Ovary (tissue), 9 donors: ENCODE measurements around the gene LYPLAL1. TPM values are rescaled to one million over a fixed set of nuclear protein-coding genes. Genes with fewer than 3 reads are reported as not detected.
"Not testable (repeated sequence)": the region's sequence is repeated elsewhere in the genome, so short reads cannot be mapped to it uniquely, and the experiment has no call there.

ENCODE experiments used
- DNase-seq, 5 donors: peaks; one replicate each; pipeline ENCODE4 v3.0.0-alpha.2; 2019 to 2020
- H3K27ac ChIP-seq, 2 donors: fragments of 200-600 bp; one replicate each; pipeline versions ENCODE4 v1.5.1 to v1.8.0; 2019 to 2022
- H3K27me3 ChIP-seq: fragments of 200-600 bp; one replicate; pipeline ENCODE4 v1.8.0; 2022
- H3K36me3 ChIP-seq: fragments of 200-600 bp; sonication (generic); one replicate; pipeline ENCODE4 v1.5.1; 2019
- H3K4me1 ChIP-seq: one replicate; pipeline ENCODE4 v1.8.1; 2013; ENCODE audit warnings: mild to moderate bottlenecking, moderate library complexity; ENCODE audit not compliant: insufficient read depth
- H3K4me3 ChIP-seq: fragments of 200-600 bp; sonication (generic); one replicate; pipeline ENCODE4 v1.5.1; 2017
- H3K9me3 ChIP-seq, 2 donors: fragments of 200-600 bp in 1 of 2; sonication (generic) in 1 of 2; one replicate each; pipeline versions ENCODE4 v1.5.1 to v1.8.1; 2013 to 2019; ENCODE audit warnings: mild to moderate bottlenecking in 1 of 2, moderate library complexity in 1 of 2
- EP300 ChIP-seq: sonication (generic); formaldehyde crosslinking; IDR thresholded peaks from one replicate; pipeline ENCODE4 v1.6.1; 2017; ENCODE audit warnings: antibody characterized with exemption
- POLR2A ChIP-seq: fragments of 450-650 bp; IDR thresholded peaks from one replicate; pipeline ENCODE4 v1.6.1; 2017; ENCODE audit warnings: antibody characterized with exemption, mild to moderate bottlenecking, moderate library complexity
- WGBS, 3 donors: extraction: QIAGEN DNeasy Blood & Tissue Kit in 1 of 3; methylation state at CpG; one replicate each; pipeline versions ENCODE4 v1.1.5 to v1.1.7; 2013 to 2017; 5-methylcytosine and 5-hydroxymethylcytosine counted together
- intact Hi-C, 4 donors: fragments of 100-400 bp; cut with DNase I; formaldehyde crosslinking; loops; one replicate each; pipeline versions ENCODE4 v1.11.0 to v1.15.1; 2022 to 2023
- polyA plus RNA-seq, 2 donors: library from polyadenylated mRNA; stranded (reverse); fragments of 200-250 nt in 1 of 2; fragments of 350-450 nt in 1 of 2; fragmentation: Illumina TruSeq in 1 of 2; extraction: RNeasy Lipid Tissue Mini Kit (QIAGEN cat#74804) in 1 of 2; gene quantifications; one replicate each; pipeline ENCODE4 v1.2.3, GENCODE V29; 2013 to 2014
- total RNA-seq, 7 donors: library from RNA; depleted of rRNA in 2 of 7; stranded (reverse); fragments of >200 nt in 2 of 7; fragmentation: NEBNext Ultra II Directional in 3 of 7; extraction: Animal tissue kit (Norgen Biotek cat#: 25700) in 3 of 7; gene quantifications; one replicate each; pipeline versions ENCODE4 v1.1.0 to v1.2.4, GENCODE V29; 2016 to 2023
- TF ChIP-seq, protein P1 (sequence below), 3 donors: fragments of 450-650 bp in 2 of 3; fragments of 200-600 bp in 1 of 3; IDR thresholded peaks; one replicate each; pipeline versions ENCODE4 v1.5.1 to v1.8.0; 2016 to 2022; ENCODE audit warnings: antibody characterized with exemption in 3 of 3, mild to moderate bottlenecking in 1 of 3
- donor health status: DM: no; HTN: no; CAD: no; lungs with moderate emphysema.
- donor health status: DM: no; HTN: no; CAD: no.
- donor health status: Bipolar disorder and iron deficiency.
- donor health status: DM: yes; HTN: yes; CAD: no.
- donor health status: DM: no; HTN: no; CAD: no.
- donor health status: DM: yes; HTN: yes; CAD: no.

LYPLAL1 gene
- total and polyA plus RNA-seq, 9 donors = 14.7 to 43.8 (median 36.8) TPM

DNA sequence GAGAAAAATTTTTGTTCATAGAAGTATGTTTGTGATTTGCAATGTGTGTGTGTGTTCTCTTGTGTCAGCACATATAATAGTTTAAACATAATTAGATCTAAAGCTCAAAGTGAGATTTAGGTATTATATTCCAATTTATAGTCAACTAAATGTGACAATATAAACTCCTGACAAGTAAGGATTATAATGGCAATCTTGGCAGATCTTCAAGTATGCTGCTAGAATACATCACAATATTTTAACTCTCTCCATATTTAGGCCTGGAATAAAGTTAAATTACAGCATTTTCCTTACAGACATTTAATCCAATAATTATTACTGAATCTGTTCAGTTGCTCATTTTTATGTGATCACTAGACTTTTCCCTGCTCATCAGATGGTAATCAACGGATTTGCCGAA, 65.8 kb downstream of the LYPLAL1 start:
- no peak overlapping the region for H3K4me3 ChIP-seq
- DNase-seq = no peak
- no peaks in the 10 kb centered on the region for H3K36me3 ChIP-seq
- H3K27ac ChIP-seq = no peak overlapping the region
- 96 to 98% (median 97%) methylated on average over 2 of the region's 2 CpGs for WGBS, 3 donors
- H3K4me1 ChIP-seq = no peaks in the 10 kb centered on the region
- TF ChIP-seq POLR2A = no peak
- TF ChIP-seq, protein P1, sequence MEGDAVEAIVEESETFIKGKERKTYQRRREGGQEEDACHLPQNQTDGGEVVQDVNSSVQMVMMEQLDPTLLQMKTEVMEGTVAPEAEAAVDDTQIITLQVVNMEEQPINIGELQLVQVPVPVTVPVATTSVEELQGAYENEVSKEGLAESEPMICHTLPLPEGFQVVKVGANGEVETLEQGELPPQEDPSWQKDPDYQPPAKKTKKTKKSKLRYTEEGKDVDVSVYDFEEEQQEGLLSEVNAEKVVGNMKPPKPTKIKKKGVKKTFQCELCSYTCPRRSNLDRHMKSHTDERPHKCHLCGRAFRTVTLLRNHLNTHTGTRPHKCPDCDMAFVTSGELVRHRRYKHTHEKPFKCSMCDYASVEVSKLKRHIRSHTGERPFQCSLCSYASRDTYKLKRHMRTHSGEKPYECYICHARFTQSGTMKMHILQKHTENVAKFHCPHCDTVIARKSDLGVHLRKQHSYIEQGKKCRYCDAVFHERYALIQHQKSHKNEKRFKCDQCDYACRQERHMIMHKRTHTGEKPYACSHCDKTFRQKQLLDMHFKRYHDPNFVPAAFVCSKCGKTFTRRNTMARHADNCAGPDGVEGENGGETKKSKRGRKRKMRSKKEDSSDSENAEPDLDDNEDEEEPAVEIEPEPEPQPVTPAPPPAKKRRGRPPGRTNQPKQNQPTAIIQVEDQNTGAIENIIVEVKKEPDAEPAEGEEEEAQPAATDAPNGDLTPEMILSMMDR (IDR thresholded peaks at IDR 0.05) = no peak
- no peak for TF ChIP-seq EP300
- H3K9me3 ChIP-seq = no peaks in the 10 kb centered on the region
- intact Hi-C loops = no loop called here
- H3K27me3 ChIP-seq = no peaks in the 10 kb centered on the region

DNA sequence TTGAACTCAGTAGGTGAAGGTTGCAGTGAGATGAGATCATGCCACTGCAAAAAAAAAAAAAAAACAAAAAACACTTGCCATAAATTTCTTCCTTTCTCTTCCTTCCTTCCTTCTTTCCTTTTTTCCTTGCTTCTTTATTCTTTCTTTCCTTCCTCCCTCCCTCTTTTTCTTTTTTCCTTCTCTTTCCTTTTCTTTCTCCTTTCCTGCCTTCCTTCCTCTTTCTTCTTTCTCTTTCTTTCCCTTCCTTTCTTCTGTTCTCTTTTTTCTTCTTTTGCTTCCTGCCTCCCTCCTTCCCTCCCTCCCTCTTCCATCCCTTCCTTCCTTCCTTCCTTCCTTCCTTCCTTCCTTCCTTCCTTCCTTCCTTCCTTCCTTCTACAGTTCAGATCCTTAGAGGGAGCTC, 71.2 kb downstream of the LYPLAL1 start:
- intact Hi-C loops = no loop called here
- no peaks in the 10 kb centered on the region for H3K9me3 ChIP-seq
- no peak for TF ChIP-seq EP300
- no peak for TF ChIP-seq POLR2A
- TF ChIP-seq, protein P1 (IDR thresholded peaks at IDR 0.05) = no peak
- H3K4me3 ChIP-seq = no peak overlapping the region
- no peaks in the 10 kb centered on the region for H3K4me1 ChIP-seq
- no peak for DNase-seq
- H3K27ac ChIP-seq = no peak overlapping the region
- no peaks in the 10 kb centered on the region for H3K36me3 ChIP-seq
- H3K27me3 ChIP-seq = no peaks in the 10 kb centered on the region

DNA sequence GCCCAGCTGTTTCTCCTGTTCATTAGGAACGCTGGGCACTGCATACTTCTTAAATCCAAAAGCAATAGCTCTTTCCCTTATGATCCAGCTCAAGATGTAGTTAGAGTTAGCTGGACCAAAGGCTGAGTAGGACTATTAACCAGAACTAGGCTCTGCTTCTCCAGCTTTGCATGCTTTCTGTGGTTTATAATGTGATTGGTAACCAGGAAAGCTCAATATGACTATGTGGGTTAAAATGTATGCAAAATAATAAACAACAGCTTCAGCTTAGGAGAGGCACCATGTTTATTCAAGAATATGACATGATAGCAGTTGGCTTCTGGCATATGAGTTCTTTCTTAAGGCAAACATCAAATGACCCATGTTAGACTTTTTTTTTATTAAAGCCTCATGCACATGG, 73.8 kb downstream of the LYPLAL1 start:
- 39 to 51% (median 44%) methylated on average over 1 of the region's 1 CpG for WGBS, 3 donors
- H3K27me3 ChIP-seq = no peaks in the 10 kb centered on the region
- DNase-seq = no peak
- no peak for TF ChIP-seq POLR2A
- TF ChIP-seq EP300 = no peak
- TF ChIP-seq, protein P1 (IDR thresholded peaks at IDR 0.05) = no peak
- H3K4me1 ChIP-seq = no peaks in the 10 kb centered on the region
- no peak overlapping the region for H3K27ac ChIP-seq
- H3K4me3 ChIP-seq = no peak overlapping the region
- no peaks in the 10 kb centered on the region for H3K9me3 ChIP-seq
- intact Hi-C loops = no loop called here
- H3K36me3 ChIP-seq = no peaks in the 10 kb centered on the region

DNA sequence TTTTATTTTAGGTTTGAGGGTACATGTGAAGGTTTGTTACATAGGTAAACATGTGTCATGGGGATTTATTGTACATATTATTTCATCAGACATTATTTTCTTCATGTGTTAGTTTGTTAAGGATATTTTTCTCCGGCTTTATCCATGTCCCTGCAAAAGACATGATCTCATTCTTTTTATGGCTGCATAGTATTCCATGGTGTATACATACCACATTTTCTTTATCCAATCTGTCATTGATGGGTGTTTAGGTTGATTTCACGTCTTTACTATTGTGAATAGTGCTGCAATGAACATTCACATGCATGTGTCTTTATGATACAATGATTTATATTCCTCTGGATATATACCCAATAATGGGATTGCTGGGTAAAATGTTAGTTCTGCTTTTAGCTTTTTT, 76.8 kb downstream of the LYPLAL1 start:
- intact Hi-C loops = loop anchor here in 1 of 4 donors (10.0 kb wide), 1 partner anchor 306 kb away; no protein-coding TSS in a partner anchor
- H3K4me3 ChIP-seq, DNase-seq, H3K27me3 ChIP-seq, H3K9me3 ChIP-seq, H3K4me1 ChIP-seq, H3K36me3 ChIP-seq, H3K27ac ChIP-seq: not testable (repeated sequence)
- WGBS, 3 donors = 96 to 97% (median 97%) methylated on average over 2 of the region's 2 CpGs

DNA sequence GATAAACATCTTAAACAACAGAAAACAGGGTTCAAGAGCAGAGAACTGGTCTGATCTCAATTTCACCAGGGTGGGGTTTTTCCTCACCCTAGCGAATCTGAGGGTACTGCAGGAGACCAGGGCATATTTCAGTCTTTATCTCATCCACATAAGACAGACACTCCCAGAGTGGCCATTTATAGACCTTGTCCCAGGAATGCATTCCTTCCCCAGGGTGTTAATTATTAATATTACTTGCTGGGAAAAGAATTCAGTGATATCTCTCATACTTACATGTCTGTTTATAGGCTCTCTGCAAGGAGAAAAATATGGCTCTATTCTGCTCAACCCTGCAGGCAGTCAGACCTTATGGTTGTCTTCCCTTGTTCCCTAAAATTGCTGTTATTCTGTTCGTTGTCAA, 84.1 kb downstream of the LYPLAL1 start:
- H3K9me3 ChIP-seq = no peaks in the 10 kb centered on the region
- H3K4me1 ChIP-seq = no peaks in the 10 kb centered on the region
- WGBS, 3 donors = 46 to 48% (median 48%) methylated on average over 2 of the region's 2 CpGs
- H3K36me3 ChIP-seq = no peaks in the 10 kb centered on the region
- intact Hi-C loops = loop anchor here in 1 of 4 donors (10.0 kb wide), 1 partner anchor 313 kb away; no protein-coding TSS in a partner anchor
- H3K27me3 ChIP-seq = no peaks in the 10 kb centered on the region
- no peak overlapping the region for H3K4me3 ChIP-seq
- no peak for TF ChIP-seq POLR2A
- TF ChIP-seq, protein P1 (IDR thresholded peaks at IDR 0.05) = no peak
- no peak for TF ChIP-seq EP300
- DNase-seq = no peak
- H3K27ac ChIP-seq = no peak overlapping the region
